Upper lobe of left lung (tissue), 6 donors: ENCODE results near the gene GRID1. TPM values are rescaled to one million over a fixed set of nuclear protein-coding genes. Genes with fewer than 3 reads are reported as not detected.

ENCODE experiments used
- ATAC-seq, 2 donors: fragments of 200-7000 bp; cut with Tn5 transposase; one replicate each; pipeline ENCODE4 v1.9.1; 2022; ENCODE audit warnings: mild to moderate bottlenecking in 2 of 2, moderate library complexity in 2 of 2; ENCODE audit not compliant: low FRiP score in 2 of 2
- DNase-seq, 2 donors: peaks; one replicate each; pipeline ENCODE4 v3.0.0-alpha.2; 2019 to 2020
- H3K27ac ChIP-seq, 4 donors: fragments of 200-600 bp; sonication (generic); one replicate each; pipeline ENCODE4 v1.5.1; 2016 to 2019
- H3K27me3 ChIP-seq, 4 donors: fragments of 200-600 bp; sonication (generic); one replicate each; pipeline ENCODE4 v1.5.1; 2017 to 2019
- H3K36me3 ChIP-seq, 4 donors: fragments of 200-600 bp; sonication (generic); one replicate each; pipeline ENCODE4 v1.5.1; 2016 to 2019
- H3K4me1 ChIP-seq, 4 donors: fragments of 200-600 bp; sonication (generic); one replicate each; pipeline ENCODE4 v1.5.1; 2018 to 2019
- H3K4me3 ChIP-seq, 4 donors: fragments of 200-600 bp; sonication (generic); one replicate each; pipeline ENCODE4 v1.5.1; 2017 to 2019; ENCODE audit warnings: mild to moderate bottlenecking in 2 of 4, moderate library complexity in 1 of 4
- H3K9me3 ChIP-seq, 4 donors: fragments of 200-600 bp; sonication (generic); one replicate each; pipeline ENCODE4 v1.5.1; 2018 to 2019
- EP300 ChIP-seq, 4 donors: sonication (generic); formaldehyde crosslinking; IDR thresholded peaks; one replicate each; pipeline ENCODE4 v1.5.1; 2017; ENCODE audit warnings: antibody characterized with exemption in 4 of 4, control low read depth in 2 of 4
- POLR2A ChIP-seq, 4 donors: fragments of 450-650 bp; IDR thresholded peaks; one replicate each; pipeline ENCODE4 v1.5.1; 2016 to 2017; ENCODE audit warnings: antibody characterized with exemption in 4 of 4, mild to moderate bottlenecking in 2 of 4
- POLR2AphosphoS5 ChIP-seq, 2 donors: sonication (generic); formaldehyde crosslinking; IDR thresholded peaks; one replicate each; pipeline ENCODE4 v1.5.1; 2017; ENCODE audit warnings: antibody characterized with exemption in 2 of 2
- WGBS, 2 donors: methylation state at CpG; one replicate each; pipeline ENCODE4 v1.1.5; 2017 to 2018; 5-methylcytosine and 5-hydroxymethylcytosine counted together
- total RNA-seq, 6 donors: library from RNA; depleted of rRNA in 4 of 6; stranded (reverse); fragments of >200 nt in 4 of 6; gene quantifications; one replicate each; pipeline versions ENCODE4 v1.1.0 to v1.2.1, GENCODE V29; 2016 to 2021
- TF ChIP-seq, protein P1 (sequence below), 6 experiments: fragments of 450-650 bp in 4 of 6; fragments of 200-600 bp in 2 of 6; sonication (generic) in 2 of 6; IDR thresholded peaks; one replicate each; pipeline ENCODE4 v1.5.1; 2016 to 2019; ENCODE audit warnings: antibody characterized with exemption in 6 of 6
- donor health status: DM: no; HTN: no; CAD: no; lungs with moderate emphysema.
- donor health status: DM: no; HTN: yes; CAD: no; lungs with severe emphysema.

The GRID1 gene
- total RNA-seq, 6 donors from 2014 or later, result 1.5 to 5.2 (median 3.2) TPM

DNA sequence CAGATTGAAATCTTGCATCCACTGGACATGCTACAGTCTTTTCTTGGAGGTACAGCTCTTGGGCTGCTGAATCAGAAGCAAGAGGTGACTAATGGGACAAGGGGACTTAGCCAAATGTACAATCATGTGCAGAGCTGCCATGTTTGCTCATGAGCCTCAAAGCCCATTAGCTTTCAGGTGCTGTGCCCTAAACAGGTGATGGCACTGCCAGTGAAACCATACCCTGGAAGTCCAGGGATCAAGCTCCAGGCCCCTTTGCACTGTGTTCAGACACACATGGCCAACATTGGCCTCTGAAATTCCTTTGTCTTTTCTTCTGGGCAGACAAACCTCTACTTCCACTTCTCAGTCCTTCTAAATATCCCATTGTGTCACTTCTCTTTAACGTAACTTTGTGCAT, 328.2 kb downstream of the GRID1 start:
- Histone ChIP-seq H3K36me3 (no peaks in the 10 kb centered on the region), H3K4me1 (no peaks in the 10 kb centered on the region), H3K27me3 (no peaks in the 10 kb centered on the region), H3K4me3 (no peak overlapping the region), H3K9me3 (no peaks in the 10 kb centered on the region), H3K27ac (no peak overlapping the region)
- TF ChIP-seq, protein P1, sequence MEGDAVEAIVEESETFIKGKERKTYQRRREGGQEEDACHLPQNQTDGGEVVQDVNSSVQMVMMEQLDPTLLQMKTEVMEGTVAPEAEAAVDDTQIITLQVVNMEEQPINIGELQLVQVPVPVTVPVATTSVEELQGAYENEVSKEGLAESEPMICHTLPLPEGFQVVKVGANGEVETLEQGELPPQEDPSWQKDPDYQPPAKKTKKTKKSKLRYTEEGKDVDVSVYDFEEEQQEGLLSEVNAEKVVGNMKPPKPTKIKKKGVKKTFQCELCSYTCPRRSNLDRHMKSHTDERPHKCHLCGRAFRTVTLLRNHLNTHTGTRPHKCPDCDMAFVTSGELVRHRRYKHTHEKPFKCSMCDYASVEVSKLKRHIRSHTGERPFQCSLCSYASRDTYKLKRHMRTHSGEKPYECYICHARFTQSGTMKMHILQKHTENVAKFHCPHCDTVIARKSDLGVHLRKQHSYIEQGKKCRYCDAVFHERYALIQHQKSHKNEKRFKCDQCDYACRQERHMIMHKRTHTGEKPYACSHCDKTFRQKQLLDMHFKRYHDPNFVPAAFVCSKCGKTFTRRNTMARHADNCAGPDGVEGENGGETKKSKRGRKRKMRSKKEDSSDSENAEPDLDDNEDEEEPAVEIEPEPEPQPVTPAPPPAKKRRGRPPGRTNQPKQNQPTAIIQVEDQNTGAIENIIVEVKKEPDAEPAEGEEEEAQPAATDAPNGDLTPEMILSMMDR (IDR thresholded peaks at IDR 0.05), result no peak
- TF ChIP-seq POLR2A (IDR thresholded peaks at IDR 0.05), result no peak
- TF ChIP-seq POLR2AphosphoS5 (IDR thresholded peaks at IDR 0.05), result no peak
- TF ChIP-seq EP300 (IDR thresholded peaks at IDR 0.05), result no peak
- 92 to 96% methylated on average over 1 of the region's 1 CpG for WGBS, 2 donors
- DNase-seq (no peak), ATAC-seq (no peak)

DNA sequence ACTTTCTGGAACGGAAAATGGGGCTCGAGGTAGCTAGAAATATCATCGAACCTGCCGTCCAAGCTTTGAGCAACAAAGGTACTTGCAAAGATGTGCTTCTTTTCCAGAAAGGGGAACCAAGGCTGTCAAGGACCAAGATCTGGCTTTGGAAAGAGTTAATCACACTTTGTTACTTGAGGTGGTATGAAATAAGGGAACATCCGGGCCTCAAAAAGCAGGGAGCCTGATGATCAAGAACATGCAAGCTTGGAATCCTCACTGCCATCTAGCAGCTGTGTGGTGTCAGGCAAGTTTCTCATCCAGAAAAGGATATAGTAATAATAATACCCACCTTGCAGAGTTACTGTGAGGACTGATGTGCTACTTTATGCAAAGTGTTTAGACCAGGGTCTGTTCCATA, 329.5 kb downstream of the GRID1 start:
- WGBS, 2 donors, result 83 to 92% methylated on average over 5 of the region's 5 CpGs
- TF ChIP-seq, protein P1 (IDR thresholded peaks at IDR 0.05), result no peak
- TF ChIP-seq POLR2A (IDR thresholded peaks at IDR 0.05), result no peak
- no peak for TF ChIP-seq EP300 (IDR thresholded peaks at IDR 0.05)
- TF ChIP-seq POLR2AphosphoS5 (IDR thresholded peaks at IDR 0.05), result no peak
- no peak for DNase-seq
- ATAC-seq, result no peak
- Histone ChIP-seq H3K27me3 (no peaks in the 10 kb centered on the region), H3K9me3 (no peaks in the 10 kb centered on the region), H3K4me3 (no peak overlapping the region), H3K27ac (no peak overlapping the region), H3K4me1 (no peaks in the 10 kb centered on the region), H3K36me3 (no peaks in the 10 kb centered on the region)

DNA sequence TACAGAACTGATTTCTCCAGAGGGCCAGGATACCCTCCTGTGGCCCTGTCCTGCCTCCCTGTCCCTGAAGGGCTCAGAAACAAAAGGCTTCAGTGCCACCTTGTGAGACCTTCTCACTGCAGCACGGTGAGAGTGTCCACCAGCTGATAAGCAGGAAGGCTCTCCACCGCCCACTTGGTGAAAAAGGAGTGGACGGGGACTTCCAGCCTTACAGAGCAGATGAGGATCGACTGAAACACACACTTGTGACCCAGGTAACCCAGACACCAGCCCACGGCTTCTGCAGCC, 330.1 kb downstream of the GRID1 start:
- Histone ChIP-seq H3K36me3 (no peaks in the 10 kb centered on the region), H3K9me3 (no peaks in the 10 kb centered on the region), H3K4me3 (no peak overlapping the region), H3K27me3 (no peaks in the 10 kb centered on the region), H3K27ac (no peak overlapping the region), H3K4me1 (no peaks in the 10 kb centered on the region)
- DNase-seq (no peak), ATAC-seq (no peak)
- WGBS, 2 donors, result 72% methylated on average over 5 of the region's 5 CpGs
- TF ChIP-seq POLR2AphosphoS5 (IDR thresholded peaks at IDR 0.05) (no peak), EP300 (IDR thresholded peaks at IDR 0.05) (no peak), POLR2A (IDR thresholded peaks at IDR 0.05) (no peak)
- TF ChIP-seq, protein P1 (IDR thresholded peaks at IDR 0.05), result no peak

DNA sequence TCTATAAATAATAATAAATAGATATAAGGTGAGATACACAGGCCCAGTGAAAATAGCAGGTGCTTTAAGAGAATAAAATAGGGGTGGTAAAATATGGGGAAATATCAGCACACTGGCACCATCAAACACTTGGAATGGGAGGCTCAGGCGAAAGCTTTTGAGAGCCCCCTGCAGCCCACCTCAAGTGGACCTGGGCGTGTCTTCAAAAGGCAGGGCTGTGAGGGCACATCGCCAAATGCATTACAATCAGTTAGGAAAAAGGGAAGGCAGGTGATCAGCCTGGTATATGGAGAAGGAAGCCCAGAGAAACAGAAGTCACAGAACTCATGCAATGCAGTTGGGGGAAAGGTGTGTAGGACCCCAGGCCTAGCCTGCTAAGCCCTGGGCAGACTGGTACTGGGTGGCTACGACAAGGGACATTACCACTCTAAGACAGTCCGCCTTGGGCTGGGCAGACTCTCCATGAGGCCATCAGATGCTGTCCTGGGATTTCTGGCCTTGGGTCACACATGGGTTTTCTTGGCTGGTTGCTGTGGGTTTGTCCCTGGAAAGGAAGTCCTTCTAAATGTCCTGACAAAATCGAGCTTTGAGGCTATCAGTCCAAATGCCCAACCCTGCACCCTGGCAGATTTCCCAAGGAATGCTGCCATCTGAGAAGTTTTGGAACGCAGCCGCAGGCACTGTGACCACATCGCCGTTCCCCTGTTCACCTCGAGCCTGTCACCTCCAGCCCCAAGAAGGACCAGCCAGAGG, 330.6 kb downstream of the GRID1 start:
- Histone ChIP-seq H3K4me3 (no peak overlapping the region), H3K4me1 (no peaks in the 10 kb centered on the region), H3K27ac (no peak overlapping the region), H3K9me3 (no peaks in the 10 kb centered on the region), H3K36me3 (no peaks in the 10 kb centered on the region), H3K27me3 (no peaks in the 10 kb centered on the region)
- DNase-seq (no peak), ATAC-seq (no peak)
- TF ChIP-seq POLR2A (IDR thresholded peaks at IDR 0.05) (no peak), EP300 (IDR thresholded peaks at IDR 0.05) (no peak), POLR2AphosphoS5 (IDR thresholded peaks at IDR 0.05) (no peak)
- TF ChIP-seq, protein P1 (IDR thresholded peaks at IDR 0.05), result no peak
- 68 to 74% methylated on average over 6 to 11 of the region's 11 CpGs for WGBS, 2 donors

DNA sequence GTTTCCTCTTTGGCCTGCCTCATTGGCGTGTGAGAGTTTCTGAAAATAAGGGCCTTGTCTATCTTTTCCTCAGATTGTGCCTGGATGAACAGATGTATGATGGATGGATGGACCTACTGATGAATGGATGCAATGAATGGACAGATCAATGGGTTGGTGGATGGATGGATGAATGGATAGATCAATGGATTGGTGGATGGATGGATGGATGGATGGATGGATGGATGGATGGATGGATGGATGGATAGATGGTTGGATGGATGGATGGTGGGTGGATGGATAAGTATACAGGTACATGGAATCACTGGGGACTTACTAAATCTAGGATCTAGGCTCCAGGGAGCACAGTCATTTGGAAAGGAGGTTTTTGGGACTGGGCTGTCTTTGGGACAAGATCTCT, 331.9 kb downstream of the GRID1 start:
- Histone ChIP-seq H3K27ac (no peak overlapping the region), H3K4me3 (no peak overlapping the region), H3K4me1 (no peaks in the 10 kb centered on the region), H3K27me3 (no peaks in the 10 kb centered on the region), H3K36me3 (no peaks in the 10 kb centered on the region), H3K9me3 (no peaks in the 10 kb centered on the region)
- TF ChIP-seq POLR2AphosphoS5 (IDR thresholded peaks at IDR 0.05) (no peak), POLR2A (IDR thresholded peaks at IDR 0.05) (no peak), EP300 (IDR thresholded peaks at IDR 0.05) (no peak)
- TF ChIP-seq, protein P1 (IDR thresholded peaks at IDR 0.05), result no peak
- WGBS, 2 donors, result 79 to 90% methylated on average over 1 of the region's 1 CpG
- ATAC-seq (no peak), DNase-seq (no peak)
